Erythroblast (primary cell): ENCODE measurements around the gene APOOL.

Experiments used
- GATA1 ChIP-seq: IDR thresholded peaks from 2 replicates; pipeline ENCODE4 v1.6.1; 2011; ENCODE audit warnings: low read depth, mild to moderate bottlenecking, control low read depth, low read length, moderate library complexity
- POLR2A ChIP-seq: IDR thresholded peaks from 2 replicates; pipeline ENCODE4 v1.6.1; 2011; ENCODE audit warnings: mild to moderate bottlenecking, low read length

GRCh38 chrX:84956304-84956703, 47.4 kb upstream of the APOOL start:
- TF ChIP-seq POLR2A, result no peak
- TF ChIP-seq GATA1, result no peak
